A549 (cell line): ENCODE data around the gene BARX1. TPM values are rescaled to one million over a fixed set of nuclear protein-coding genes. Genes with fewer than 3 reads are reported as not detected.

Source experiments
- ATAC-seq, 2 experiments: fragments of 200-7000 bp in 1 of 2; fragments of >200 bp in 1 of 2; cut with Nextera tagmentation in 1 of 2; cut with Tn5 transposase in 1 of 2; 3 replicates each; pipeline versions ENCODE4 v1.8.0 to v1.9.1; 2018 to 2020; ENCODE audit warnings: mild to moderate bottlenecking in 1 of 2, moderate library complexity in 1 of 2
- CTCF ChIA-PET: fragments of 300-600 bp; sonication (Branson Sonifier 250); formaldehyde crosslinking; extraction: SDS; loops from one replicate; lab custom pipeline; 2021; ENCODE audit warnings: antibody characterized with exemption, inconsistent platforms; lab: Yijun Ruan, JAX
- POLR2A ChIA-PET: fragments of 350-600 bp; formaldehyde crosslinking; extraction: SDS; loops from one replicate; lab custom pipeline; 2021; ENCODE audit warnings: antibody characterized with exemption, inconsistent platforms; lab: Yijun Ruan, JAX
- DNase-seq, 2 experiments: peaks; one replicate each; pipeline versions ENCODE4 v3.0.0 to v3.0.0-alpha.2; 2011 to 2016; ENCODE audit warnings: low read depth in 1 of 2, low spot score in 1 of 2
- FAIRE-seq: peaks from 2 replicates; lab custom pipeline; 2011; peaks lifted over from hg19 to GRCh38; lab: Jason Lieb, UNC
- H3K27ac ChIP-seq, 2 experiments: fragments of >200 bp; sonication (Bioruptor Twin); formaldehyde crosslinking; 3 replicates each; pipeline ENCODE4 v1.5.1; 2016 to 2017
- H3K4me1 ChIP-seq: fragments of >200 bp; sonication (Bioruptor Twin); formaldehyde crosslinking; 3 replicates; pipeline ENCODE4 v1.6.1; 2016
- H3K4me2 ChIP-seq: fragments of >200 bp; sonication (Bioruptor Twin); formaldehyde crosslinking; 3 replicates; pipeline ENCODE4 v1.6.1; 2016
- H3K4me3 ChIP-seq: fragments of >200 bp; sonication (Bioruptor Twin); formaldehyde crosslinking; 3 replicates; pipeline ENCODE4 v1.5.1; 2016
- H3K9me3 ChIP-seq: fragments of >200 bp; sonication (Bioruptor Twin); formaldehyde crosslinking; 3 replicates; pipeline ENCODE4 v1.6.1; 2016
- BHLHE40 ChIP-seq: IDR thresholded peaks from 2 replicates; pipeline ENCODE4 v1.6.1; 2012; ENCODE audit warnings: low read depth, low read length, inconsistent platforms
- CBX8 ChIP-seq: fragments of 200-600 bp; sonication (generic); IDR thresholded peaks from 2 replicates; pipeline ENCODE4 v1.6.1; 2016
- EHF ChIP-seq: fragments of 250-450 bp; sonication (Bioruptor Pico); IDR thresholded peaks from 2 replicates; pipeline ENCODE4 v1.5.0; 2020; ENCODE audit warnings: mild to moderate bottlenecking
- ELK1 ChIP-seq: fragments of 150-350 bp; IDR thresholded peaks from 2 replicates; pipeline ENCODE4 v1.6.1; 2014; ENCODE audit warnings: low read depth, mild to moderate bottlenecking, low read length
- EP300 ChIP-seq, 2 experiments: fragments of >200 bp; sonication (Bioruptor Twin); formaldehyde crosslinking; IDR thresholded peaks; 2 replicates in 1 of 2; 3 replicates in 1 of 2; pipeline ENCODE4 v1.6.1; 2016 to 2017
- ESRRA ChIP-seq: fragments of 150-350 bp; IDR thresholded peaks from 2 replicates; pipeline ENCODE4 v1.6.1; 2014; ENCODE audit warnings: mild to moderate bottlenecking, low read length, borderline replicate concordance
- HOXA7 ChIP-seq: fragments of 250-450 bp; sonication (Bioruptor Pico); IDR thresholded peaks from 2 replicates; pipeline ENCODE4 v1.5.0; 2020; ENCODE audit warnings: mild to moderate bottlenecking, moderate library complexity
- KDM5A ChIP-seq: fragments of 200-600 bp; sonication (generic); IDR thresholded peaks from 2 replicates; pipeline ENCODE4 v1.6.1; 2016; ENCODE audit warnings: antibody characterized with exemption, mild to moderate bottlenecking
- MAFK ChIP-seq: fragments of 450-650 bp; IDR thresholded peaks from 2 replicates; pipeline ENCODE4 v1.6.1; 2014; ENCODE audit not compliant: partially characterized antibody
- MYC ChIP-seq: IDR thresholded peaks from 2 replicates; pipeline ENCODE4 v1.6.1; 2012; ENCODE audit warnings: mild to moderate bottlenecking, inconsistent platforms, low read length, improper control_type of control experiment, borderline replicate concordance
- NFE2L2 ChIP-seq: fragments of 150-350 bp; conservative IDR thresholded peaks from 2 replicates; pipeline ENCODE4 v1.6.1; 2014; ENCODE audit warnings: low read length
- POLR2AphosphoS2 ChIP-seq: conservative IDR thresholded peaks from 2 replicates; pipeline ENCODE4 v1.6.1; 2012; ENCODE audit warnings: low read length, improper control_type of control experiment, inconsistent platforms
- RAD21 ChIP-seq, 2 experiments: fragments of >200 bp in 1 of 2; sonication (Bioruptor Twin) in 1 of 2; formaldehyde crosslinking in 1 of 2; IDR thresholded peaks in 1 of 2; conservative IDR thresholded peaks in 1 of 2; 2 replicates in 1 of 2; 3 replicates in 1 of 2; pipeline ENCODE4 v1.6.1; 2012 to 2018; ENCODE audit warnings: inconsistent platforms in 1 of 2
- SREBF2 ChIP-seq: fragments of 450-650 bp; IDR thresholded peaks from 2 replicates; pipeline ENCODE4 v1.6.1; 2014; ENCODE audit warnings: mild to moderate bottlenecking, moderate library complexity
- ZFP36 ChIP-seq: fragments of 450-650 bp; IDR thresholded peaks from 2 replicates; pipeline ENCODE4 v1.6.1; 2014; ENCODE audit warnings: borderline replicate concordance; ENCODE audit not compliant: partially characterized antibody
- WGBS: methylation state at CpG from one replicate; pipeline ENCODE4 v1.1.6; 2017; ENCODE audit errors: missing lambda C conversion rate; 5-methylcytosine and 5-hydroxymethylcytosine counted together
- polyA plus RNA-seq, 4 experiments: library from polyadenylated mRNA; depleted of rRNA in 3 of 4; stranded (reverse); fragments of >200 nt; fragmentation: RNase III in 1 of 4; extraction: RNeasy Plus Mini Kit Qiagen cat#74134 plus additional on column Dnase treatment in 1 of 4; gene quantifications; 2 replicates in 3 of 4; 3 replicates in 1 of 4; pipeline ENCODE4 v1.2.3, GENCODE V29; 2011 to 2017
- TF ChIP-seq, protein P1 (sequence below): IDR thresholded peaks from 2 replicates; pipeline ENCODE4 v1.6.1; 2012

BARX1 gene
- polyA plus RNA-seq, 2 of the 4 experiments (the other 2 are of a cell fraction) = 3.5 to 7.3 TPM

GRCh38 chr9:93968451-93969327 lies 13.5 kb upstream of the BARX1 start:
- Histone ChIP-seq H3K4me2 (0 out of 3 replicates have a peak overlapping the region, but pooled peaks have one; percentile 31), H3K4me1 (peaks cover 5% of the 10 kb centered on the region; the same call in 1 of the 3 replicates), H3K9me3 (no peaks in the 10 kb centered on the region; the same call in 2 of the 3 replicates), H3K4me3 (no peak overlapping the region), H3K27ac (no peak overlapping the region)
- FAIRE-seq (no peak), DNase-seq (no peak), ATAC-seq (peak; percentile 42 to 46; a peak in 3 of 6 replicates)
- ChIA-PET CTCF (interaction anchor here (0.6 to 3.4 kb wide), 6 partner anchors 9 to 286 kb away, joined by 3 to 12 read pairs (median 4); no protein-coding TSS in a partner anchor), POLR2A (no interaction called here)
- WGBS = 79% methylated on average over 24 of the region's 25 CpGs
- TF ChIP-seq ZFP36 = no peak
- TF ChIP-seq CBX8 = no peak

- Histone ChIP-seq H3K9me3 (no peaks in the 10 kb centered on the region; the same call in 2 of the 3 replicates), H3K4me1 (peaks cover 8% of the 10 kb centered on the region; the same call in 2 of the 3 replicates), H3K4me3 (no peak overlapping the region), H3K27ac (no peak overlapping the region), H3K4me2 (no peak overlapping the region)
- FAIRE-seq (no peak), DNase-seq (no peak), ATAC-seq (no peak)
- WGBS = 77% methylated on average over 12 of the region's 13 CpGs
- POLR2A ChIA-PET = no interaction called here
- CTCF ChIA-PET = interaction anchor here (1.0 to 8.5 kb wide), 5 partner anchors 140 to 285 kb away, joined by 5 to 141 read pairs (median 6); no protein-coding TSS in a partner anchor
- TF ChIP-seq ZFP36 (no peak), EHF (no peak), HOXA7 (CRISPR knock-in tag) (no peak), MYC (no peak), POLR2AphosphoS2 (no peak), NFE2L2 (no peak), ESRRA (no peak), BHLHE40 (no peak), EP300 (IDR thresholded peaks at IDR 0.05) (no peak), MAFK (no peak), KDM5A (no peak), SREBF2 (no peak)
- TF ChIP-seq, protein P1, sequence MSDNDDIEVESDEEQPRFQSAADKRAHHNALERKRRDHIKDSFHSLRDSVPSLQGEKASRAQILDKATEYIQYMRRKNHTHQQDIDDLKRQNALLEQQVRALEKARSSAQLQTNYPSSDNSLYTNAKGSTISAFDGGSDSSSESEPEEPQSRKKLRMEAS = no peak
Observed at GRCh38 chr9:93967020-93967803, 12.1 kb upstream of the BARX1 start.

GRCh38 chr9:93965830-93966577 lies 10.8 kb upstream of the BARX1 start:
- ChIA-PET CTCF (interaction anchor here (0.6 to 8.5 kb wide), 4 partner anchors 28 to 283 kb away, joined by 3 to 141 read pairs (median 4); no protein-coding TSS in a partner anchor), POLR2A (interaction anchor here (0.6 kb wide), 1 partner anchor 123 kb away, joined by 3 read pairs; no protein-coding TSS in a partner anchor)
- 60% methylated on average over 9 of the region's 11 CpGs for WGBS
- no peak overlapping the region for H3K27ac ChIP-seq
- no peak overlapping the region for H3K4me2 ChIP-seq
- no peaks in the 10 kb centered on the region for H3K9me3 ChIP-seq
- DNase-seq (no peak), FAIRE-seq (no peak), ATAC-seq (peak in 1 of 2 experiments; percentile 61; a peak in 3 of 6 replicates)
- TF ChIP-seq ELK1 (no peak), RAD21 (conservative IDR thresholded peaks at IDR 0.05 in 1 of 2, IDR thresholded peaks at IDR 0.05 in 1 of 2) (peak in 1 of 2 experiments; percentile 30; a peak in 2 of 5 replicates)
- peaks cover 8% of the 10 kb centered on the region; the same call in 2 of the 3 replicates for H3K4me1 ChIP-seq
- no peak overlapping the region for H3K4me3 ChIP-seq
